ENCODE measurements around the gene LPA. TPM values are rescaled to one million over a fixed set of nuclear protein-coding genes. Genes with fewer than 3 reads are reported as not detected.

The LPA gene
- total RNA-seq, 1 experiment from 2014 or later: 0.13 TPM

DNA sequence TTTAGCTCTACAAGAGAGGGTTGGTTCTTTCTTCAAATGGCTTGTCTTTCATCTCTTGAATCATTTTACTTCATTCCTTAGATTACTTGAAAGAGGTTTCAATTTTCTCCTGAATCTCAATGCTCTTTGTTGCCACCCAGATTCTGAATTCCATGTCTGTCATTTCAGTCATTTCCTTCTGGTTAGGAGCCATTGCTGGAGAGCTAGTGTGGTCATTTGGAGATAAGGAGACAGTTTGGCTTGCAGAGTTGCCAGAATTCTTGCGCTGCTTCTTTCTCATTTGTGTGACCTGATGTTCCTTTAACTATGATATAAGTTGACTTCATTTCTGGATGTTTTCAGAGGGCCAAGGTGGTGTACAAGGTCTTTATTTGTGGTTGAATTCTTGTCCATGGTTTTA lies 158.1 kb downstream of the LPA start:
- Mint-ChIP-seq H3K9me3 (peaks cover 16 to 25% of the 10 kb centered on the region in 2 experiments; a peak in 4 of 5 replicates), H3K4me1 (peaks cover 3 to 14% of the 10 kb centered on the region in 2 experiments; a peak in 3 of 4 replicates), H3K36me3 (ENCODE audit: insufficient read depth in 1 of 3, low read depth in 3 of 3) (peaks cover 10 to 15% (median 12%) of the 10 kb centered on the region in 3 experiments; a peak in 6 of 7 replicates), H3K4me3 (no peak overlapping the region), H3K27me3 (ENCODE audit: low read depth) (no peaks in the 10 kb centered on the region), H3K27ac (no peak overlapping the region)
- Histone ChIP-seq H3K4ac (ENCODE audit: low read depth, low read length) (no peak overlapping the region), H3K56ac (ENCODE audit: insufficient read length, low read depth, low read length) (no peak overlapping the region), H3K4me2 (ENCODE audit: insufficient read depth, insufficient read length, low read length) (no peak overlapping the region), H3K79me1 (ENCODE audit: insufficient read depth, low read depth, low read length, poor library complexity, severe bottlenecking) (no peaks in the 10 kb centered on the region), H3K14ac (ENCODE audit: insufficient read depth, low read length) (no peak overlapping the region), H3K23me2 (ENCODE audit: insufficient read length, low read depth, low read length, poor library complexity, severe bottlenecking) (no peaks in the 10 kb centered on the region), H3K9me3 (ENCODE audit: control insufficient read depth, low read depth, low read length) (no peaks in the 10 kb centered on the region), H3K27ac (ENCODE audit: insufficient read length, low read depth, low read length) (no peak overlapping the region), H3K79me2 (ENCODE audit: insufficient read depth, low read length) (no peaks in the 10 kb centered on the region), H3K4me1 (ENCODE audit: insufficient read depth, low read length) (no peaks in the 10 kb centered on the region; the same call in 1 of the 2 replicates), H2BK12ac (ENCODE audit: insufficient read length, low read depth, low read length) (no peak overlapping the region), H2BK120ac (ENCODE audit: low read depth, low read length, poor library complexity, severe bottlenecking) (no peak overlapping the region), H2AFZ (ENCODE audit: low read length) (no peak overlapping the region), H2BK20ac (ENCODE audit: low read depth, low read length, poor library complexity, severe bottlenecking) (no peak overlapping the region), H4K20me1 (ENCODE audit: control insufficient read depth, insufficient read depth, insufficient read length) (no peaks in the 10 kb centered on the region), H3T11ph (ENCODE audit: low read length) (no peak overlapping the region), H3K9ac (ENCODE audit: extremely low read depth, insufficient read length, low read length) (no peak overlapping the region), H2BK15ac (ENCODE audit: low read depth, low read length) (no peak overlapping the region), H3K23ac (ENCODE audit: insufficient read length, low read depth, low read length) (no peak overlapping the region), H4K91ac (ENCODE audit: insufficient read length, low read depth, low read length) (no peak overlapping the region), H2AK5ac (ENCODE audit: insufficient read length, low read length) (no peak overlapping the region), H4K5ac (ENCODE audit: insufficient read length, low read depth, low read length) (no peak overlapping the region), H2BK5ac (ENCODE audit: insufficient read length, low read length) (no peak overlapping the region), H3K18ac (ENCODE audit: insufficient read length, low read depth, low read length) (no peak overlapping the region), H3K27me3 (ENCODE audit: insufficient read depth, low read length) (no peaks in the 10 kb centered on the region), H4K8ac (replicated peaks; ENCODE audit: insufficient read length, low read depth, low read length) (no peak overlapping the region)
- TF ChIP-seq, protein P1, sequence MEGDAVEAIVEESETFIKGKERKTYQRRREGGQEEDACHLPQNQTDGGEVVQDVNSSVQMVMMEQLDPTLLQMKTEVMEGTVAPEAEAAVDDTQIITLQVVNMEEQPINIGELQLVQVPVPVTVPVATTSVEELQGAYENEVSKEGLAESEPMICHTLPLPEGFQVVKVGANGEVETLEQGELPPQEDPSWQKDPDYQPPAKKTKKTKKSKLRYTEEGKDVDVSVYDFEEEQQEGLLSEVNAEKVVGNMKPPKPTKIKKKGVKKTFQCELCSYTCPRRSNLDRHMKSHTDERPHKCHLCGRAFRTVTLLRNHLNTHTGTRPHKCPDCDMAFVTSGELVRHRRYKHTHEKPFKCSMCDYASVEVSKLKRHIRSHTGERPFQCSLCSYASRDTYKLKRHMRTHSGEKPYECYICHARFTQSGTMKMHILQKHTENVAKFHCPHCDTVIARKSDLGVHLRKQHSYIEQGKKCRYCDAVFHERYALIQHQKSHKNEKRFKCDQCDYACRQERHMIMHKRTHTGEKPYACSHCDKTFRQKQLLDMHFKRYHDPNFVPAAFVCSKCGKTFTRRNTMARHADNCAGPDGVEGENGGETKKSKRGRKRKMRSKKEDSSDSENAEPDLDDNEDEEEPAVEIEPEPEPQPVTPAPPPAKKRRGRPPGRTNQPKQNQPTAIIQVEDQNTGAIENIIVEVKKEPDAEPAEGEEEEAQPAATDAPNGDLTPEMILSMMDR (conservative IDR thresholded peaks at IDR 0.05): no peak
- DNase-seq: no peak
- WGBS (ENCODE audit: extremely low coverage, insufficient read length, low lambda C conversion rate): no CpG with 5 or more reads among the region's 1 CpG

Data from H9 (cell line).